22Rv1 (cell line): ENCODE measurements around the gene LMNB1.
A peak's percentile ranks its signal among the peaks of the same experiment; 100 is the strongest.

Experiments
- H3K27ac ChIP-seq: fragments of 450-650 bp; 2 replicates; pipeline ENCODE4 v1.5.1; 2017
- CTCF ChIP-seq: fragments of 450-650 bp; IDR thresholded peaks from 2 replicates; pipeline ENCODE4 v1.5.1; 2017; ENCODE audit warnings: mild to moderate bottlenecking
- ZFX ChIP-seq: fragments of 450-650 bp; IDR thresholded peaks from 2 replicates; pipeline ENCODE4 v1.6.1; 2017; ENCODE audit warnings: antibody characterized with exemption, borderline replicate concordance

The LMNB1 gene

GRCh38 chr5:126814721-126815404 lies 37.9 kb downstream of the LMNB1 start:
- peak overlapping the region; percentile 2; the same call in 1 of the 2 replicates for H3K27ac ChIP-seq
- TF ChIP-seq CTCF (no peak), ZFX (no peak)

GRCh38 chr5:126816649-126817048 lies 39.7 kb downstream of the LMNB1 start:
- no peak overlapping the region for H3K27ac ChIP-seq
- TF ChIP-seq CTCF (no peak), ZFX (no peak)

- no peak for TF ChIP-seq ZFX
- no peak for TF ChIP-seq CTCF
- no peak overlapping the region for H3K27ac ChIP-seq
Observed at GRCh38 chr5:126818736-126819135, 41.8 kb downstream of the LMNB1 start.

GRCh38 chr5:126819253-126819652 lies 42.3 kb downstream of the LMNB1 start:
- H3K27ac ChIP-seq, result no peak overlapping the region
- no peak for TF ChIP-seq CTCF

- TF ChIP-seq CTCF, result no peak
- no peak for TF ChIP-seq ZFX
- no peak overlapping the region for H3K27ac ChIP-seq
Observed at GRCh38 chr5:126826619-126827215, 49.8 kb downstream of the LMNB1 start.

- TF ChIP-seq CTCF, result no peak
- no peak for TF ChIP-seq ZFX
- no peak overlapping the region for H3K27ac ChIP-seq
Observed at GRCh38 chr5:126829098-126829497, 52.2 kb downstream of the LMNB1 start.

- no peak overlapping the region for H3K27ac ChIP-seq
- TF ChIP-seq CTCF (no peak), ZFX (no peak)
Observed at GRCh38 chr5:126830061-126830460, 53.1 kb downstream of the LMNB1 start.
